ENCODE results near the gene CA5A. TPM values are rescaled to one million over a fixed set of nuclear protein-coding genes. Genes with fewer than 3 reads are reported as not detected.

CA5A gene
- total RNA-seq, 1 donor from 2014 or later, result not detected

- Mint-ChIP-seq H3K36me3 (ENCODE audit: low read depth) (peaks cover 60% of the 10 kb centered on the region), H3K4me3 (no peak overlapping the region), H3K9me3 (no peaks in the 10 kb centered on the region), H3K27ac (peak overlapping the region; percentile 91), H3K4me1 (peaks cover 82% of the 10 kb centered on the region), H3K27me3 (no peaks in the 10 kb centered on the region)
- ATAC-seq (ENCODE audit: low read depth) (no peak), DNase-seq (no peak)
- TF ChIP-seq CTCF (IDR thresholded peaks at IDR 0.05), result no peak
- ChIA-PET CTCF (no interaction called here), POLR2A (interaction anchor here (2.9 kb wide), 1 partner anchor 176 kb away, joined by 9 read pairs; no protein-coding TSS in a partner anchor)
- intact Hi-C loops (cut with micrococcal nuclease), result loop anchor here (10.0 kb wide), 2 partner anchors 460 to 1290 kb away; partner anchors contain the start of gene ZCCHC14
These were observed 18.5 kb upstream of the CA5A start for GRCh38 chr16:87954826-87955225.

- H3K4me1 Mint-ChIP-seq, result peaks cover 79% of the 10 kb centered on the region
- no peaks in the 10 kb centered on the region for H3K27me3 Mint-ChIP-seq
These were observed 18.0 kb upstream of the CA5A start for GRCh38 chr16:87954361-87954760.

GRCh38 chr16:87953308-87954215 is 17.2 kb upstream of the CA5A start:
- Mint-ChIP-seq H3K36me3 (ENCODE audit: low read depth) (peaks cover 50% of the 10 kb centered on the region), H3K27ac (peak overlapping the region; percentile 69), H3K4me3 (peak overlapping the region; percentile 26), H3K9me3 (no peaks in the 10 kb centered on the region), H3K27me3 (no peaks in the 10 kb centered on the region), H3K4me1 (peaks cover 78% of the 10 kb centered on the region)
- ChIA-PET POLR2A (interaction anchor here (0.5 to 2.6 kb wide), 8 partner anchors 8 to 503 kb away, joined by 3 to 11 read pairs (median 3); no protein-coding TSS in a partner anchor), CTCF (no interaction called here)
- TF ChIP-seq CTCF (IDR thresholded peaks at IDR 0.05), result no peak
- intact Hi-C loops (cut with micrococcal nuclease), result loop anchor here (10.0 kb wide), 2 partner anchors 459 to 1291 kb away; partner anchors contain the start of gene ZCCHC14
- DNase-seq (no peak), ATAC-seq (ENCODE audit: low read depth) (no peak)

More at GRCh38 chr16:87954361-87954760, 18.0 kb upstream of the CA5A start:
- peak overlapping the region; percentile 69 for H3K27ac Mint-ChIP-seq
- ATAC-seq (ENCODE audit: low read depth) (no peak), DNase-seq (no peak)
- POLR2A ChIA-PET, result interaction anchor here (1.2 to 1.4 kb wide), 2 partner anchors 9 to 502 kb away, joined by 3 read pairs; no protein-coding TSS in a partner anchor
- no peak overlapping the region for H3K4me3 Mint-ChIP-seq
- peaks cover 55% of the 10 kb centered on the region for H3K36me3 Mint-ChIP-seq (ENCODE audit: low read depth)
- intact Hi-C loops (cut with micrococcal nuclease), result loop anchor here (10.0 kb wide), 2 partner anchors 460 to 1290 kb away; partner anchors contain the start of gene ZCCHC14
- no peaks in the 10 kb centered on the region for H3K9me3 Mint-ChIP-seq
- TF ChIP-seq CTCF (IDR thresholded peaks at IDR 0.05), result no peak
- CTCF ChIA-PET, result no interaction called here

GRCh38 chr16:87952751-87953150 is 16.4 kb upstream of the CA5A start:
- Mint-ChIP-seq H3K27me3 (no peaks in the 10 kb centered on the region), H3K4me3 (peak overlapping the region; percentile 84), H3K27ac (peak overlapping the region; percentile 90), H3K4me1 (peaks cover 79% of the 10 kb centered on the region), H3K9me3 (no peaks in the 10 kb centered on the region), H3K36me3 (ENCODE audit: low read depth) (peaks cover 45% of the 10 kb centered on the region)
- ChIA-PET CTCF (no interaction called here), POLR2A (interaction anchor here (0.6 to 2.6 kb wide), 5 partner anchors 14 to 173 kb away, joined by 3 to 11 read pairs (median 5); no protein-coding TSS in a partner anchor)
- intact Hi-C loops (cut with micrococcal nuclease), result loop anchor here (1.0 to 10.0 kb wide), 3 partner anchors 11 to 1292 kb away; partner anchors contain the start of gene ZCCHC14
- TF ChIP-seq CTCF (IDR thresholded peaks at IDR 0.05), result no peak
- DNase-seq (no peak), ATAC-seq (ENCODE audit: low read depth) (no peak)

Data from activated B cell treated with CpG ODN at 0.5 μM for 24 hours (primary cell).